Measurements from ENCODE around the gene NKX2-8. TPM values are rescaled to one million over a fixed set of nuclear protein-coding genes. Genes with fewer than 3 reads are reported as not detected.
A peak's percentile ranks its signal among the peaks of the same experiment; 100 is the strongest.

NKX2-8 gene
- total and polyA plus RNA-seq, 10 donors: not detected

GRCh38 chr14:36580856-36581831, 1.3 kb downstream of the NKX2-8 start:
- intact Hi-C loops (cut with DNase I; ENCODE audit: low total_unique reads): no loop called here
- no peak for DNase-seq

GRCh38 chr14:36580141-36580855, 2.1 kb downstream of the NKX2-8 start:
- H3K36me3 ChIP-seq: no peaks in the 10 kb centered on the region
- peaks cover 11 to 33% (median 21%) of the 10 kb centered on the region in 6 donors for H3K4me1 ChIP-seq
- no peak for DNase-seq
- H3K9me3 ChIP-seq: no peaks in the 10 kb centered on the region
- intact Hi-C loops (cut with DNase I; ENCODE audit: low total_unique reads): no loop called here
- peak overlapping the region in 2 of 8 donors; percentile 14 to 63 for H3K4me3 ChIP-seq
- H3K27me3 ChIP-seq (replicated peaks in 1 of 7): peaks cover 3 to 98% (median 67%) of the 10 kb centered on the region in 7 donors
- no peak overlapping the region for H3K27ac ChIP-seq
- WGBS, 5 donors: 8 to 14% (median 10%) methylated on average over 42 to 51 of the region's 51 CpGs
- TF ChIP-seq POLR2AphosphoS5 (IDR thresholded peaks at IDR 0.05) (no peak), POLR2A (IDR thresholded peaks at IDR 0.05) (no peak), CTCF (IDR thresholded peaks at IDR 0.05 in 8 of 11, conservative IDR thresholded peaks at IDR 0.05 in 3 of 11) (no peak)

More at GRCh38 chr14:36580856-36581831, 1.3 kb downstream of the NKX2-8 start:
- H3K4me1 ChIP-seq: peaks cover 11 to 33% (median 21%) of the 10 kb centered on the region in 6 donors
- peaks cover 3 to 98% (median 72%) of the 10 kb centered on the region in 7 donors for H3K27me3 ChIP-seq (replicated peaks in 1 of 7)
- WGBS, 5 donors: 2 to 5% (median 3%) methylated on average over 17 to 103 of the region's 103 CpGs
- H3K27ac ChIP-seq: no peak overlapping the region
- no peak for TF ChIP-seq POLR2AphosphoS5 (IDR thresholded peaks at IDR 0.05)
- no peak for TF ChIP-seq CTCF (IDR thresholded peaks at IDR 0.05 in 8 of 11, conservative IDR thresholded peaks at IDR 0.05 in 3 of 11)
- no peaks in the 10 kb centered on the region for H3K36me3 ChIP-seq
- peak overlapping the region in 7 of 8 donors; percentile 14 to 63 (median 33) for H3K4me3 ChIP-seq
- H3K9me3 ChIP-seq: no peaks in the 10 kb centered on the region

GRCh38 chr14:36579573-36580140, 2.8 kb downstream of the NKX2-8 start:
- Histone ChIP-seq H3K36me3 (no peaks in the 10 kb centered on the region), H3K4me1 (peaks cover 11 to 33% (median 21%) of the 10 kb centered on the region in 6 donors), H3K27ac (no peak overlapping the region), H3K4me3 (no peak overlapping the region), H3K27me3 (replicated peaks in 1 of 7) (peaks cover 3 to 98% (median 65%) of the 10 kb centered on the region in 7 donors), H3K9me3 (no peaks in the 10 kb centered on the region)
- WGBS, 5 donors: 5 to 11% (median 8%) methylated on average over 10 to 22 of the region's 22 CpGs
- TF ChIP-seq POLR2A (IDR thresholded peaks at IDR 0.05): no peak
- no peak for TF ChIP-seq CTCF (IDR thresholded peaks at IDR 0.05 in 8 of 11, conservative IDR thresholded peaks at IDR 0.05 in 3 of 11)
- TF ChIP-seq POLR2AphosphoS5 (IDR thresholded peaks at IDR 0.05): no peak
- intact Hi-C loops (cut with DNase I; ENCODE audit: low total_unique reads): no loop called here
- DNase-seq: no peak

All from spleen (tissue), 11 donors.